HG03457 (cell line): Measurements from ENCODE around the gene GATA3.
"Not testable (repeated sequence)": the region's sequence is repeated elsewhere in the genome, so short reads cannot be mapped to it uniquely, and the experiment has no call there.

ENCODE experiments used
- ATAC-seq: cut with Tn5 transposase; IDR thresholded peaks from one replicate; pipeline ENCODE4 v1.9.1; 2021; ENCODE audit warnings: moderate number of reproducible peaks; ENCODE audit not compliant: unreplicated experiment

Gene GATA3

GRCh38 chr10:8054494-8055407 is at the start of gene GATA3:
Gene GATA3, plus strand, starts transcription at chr10:8054688. Its CDS starts 968 bp downstream, at chr10:8055656.
- ATAC-seq = peak; percentile 34

GRCh38 chr10:8006274-8006999 is 48.1 kb upstream of the GATA3 start:
- no peak for ATAC-seq

- no peak for ATAC-seq
These were observed 45.5 kb upstream of the GATA3 start for GRCh38 chr10:8009031-8009430.

- ATAC-seq = no peak
These were observed 41.5 kb upstream of the GATA3 start for GRCh38 chr10:8013006-8013405.

- ATAC-seq = no peak
These were observed 40.9 kb upstream of the GATA3 start for GRCh38 chr10:8013619-8014018.

GRCh38 chr10:8014649-8015048 is 39.8 kb upstream of the GATA3 start:
- no peak for ATAC-seq

GRCh38 chr10:8017277-8017676 is 37.2 kb upstream of the GATA3 start:
- no peak for ATAC-seq

- no peak for ATAC-seq
These were observed 31.2 kb upstream of the GATA3 start for GRCh38 chr10:8023321-8023720.

- ATAC-seq = no peak
These were observed 30.6 kb upstream of the GATA3 start for GRCh38 chr10:8023851-8024250.

GRCh38 chr10:8026349-8027259 is 27.9 kb upstream of the GATA3 start:
- no peak for ATAC-seq

GRCh38 chr10:8031211-8031610 is 23.3 kb upstream of the GATA3 start:
- ATAC-seq = not testable (repeated sequence)

- no peak for ATAC-seq
These were observed 21.9 kb upstream of the GATA3 start for GRCh38 chr10:8032558-8032957.

- no peak for ATAC-seq
These were observed 20.5 kb upstream of the GATA3 start for GRCh38 chr10:8033812-8034465.

- ATAC-seq = no peak
These were observed 20.0 kb upstream of the GATA3 start for GRCh38 chr10:8034466-8035005.

GRCh38 chr10:8035006-8035640 is 19.4 kb upstream of the GATA3 start:
- ATAC-seq = no peak

- no peak for ATAC-seq
These were observed 18.6 kb upstream of the GATA3 start for GRCh38 chr10:8035641-8036470.

GRCh38 chr10:8036506-8037198 is 17.8 kb upstream of the GATA3 start:
- no peak for ATAC-seq

- no peak for ATAC-seq
These were observed 17.2 kb upstream of the GATA3 start for GRCh38 chr10:8037199-8037801.
